ACC112 (cell line): Measurements from ENCODE around the gene MAP3K5.

ENCODE experiments used
- H2AFZ ChIP-seq: fragments of 200-600 bp; sonication (generic); one replicate; pipeline ENCODE4 v1.6.0; 2017; ENCODE audit warnings: antibody characterized with exemption, low read length; ENCODE audit not compliant: unreplicated experiment
- H3K27ac ChIP-seq: fragments of 200-600 bp; sonication (generic); 2 replicates; pipeline ENCODE4 v1.5.1; 2014; ENCODE audit warnings: low read depth, mild to moderate bottlenecking, antibody characterized with exemption, low read length, moderate library complexity
- H3K27me3 ChIP-seq: fragments of 200-600 bp; sonication (generic); 2 replicates; pipeline ENCODE4 v1.6.1; 2014; ENCODE audit warnings: mild to moderate bottlenecking, antibody characterized with exemption, low read length, moderate library complexity, mixed read lengths; ENCODE audit not compliant: insufficient read depth
- H3K36me3 ChIP-seq: fragments of 200-600 bp; sonication (generic); 2 replicates; pipeline ENCODE4 v1.6.1; 2016; ENCODE audit warnings: mild to moderate bottlenecking, antibody characterized with exemption, low read length, moderate library complexity, mixed read lengths; ENCODE audit not compliant: insufficient read depth
- H3K4me1 ChIP-seq: fragments of 200-600 bp; sonication (generic); one replicate; pipeline ENCODE4 v1.6.1; 2016; ENCODE audit warnings: low read length, mixed read lengths; ENCODE audit not compliant: insufficient read depth, unreplicated experiment, control insufficient read depth
- H3K4me3 ChIP-seq: fragments of 200-600 bp; sonication (generic); 2 replicates; pipeline ENCODE4 v1.5.1; 2014; ENCODE audit warnings: mild to moderate bottlenecking, low read depth, low read length
- H3K79me2 ChIP-seq: fragments of 200-600 bp; sonication (generic); one replicate; pipeline ENCODE4 v1.6.0; 2016; ENCODE audit warnings: low read length; ENCODE audit not compliant: control insufficient read depth, unreplicated experiment, insufficient read depth

MAP3K5 gene

DNA sequence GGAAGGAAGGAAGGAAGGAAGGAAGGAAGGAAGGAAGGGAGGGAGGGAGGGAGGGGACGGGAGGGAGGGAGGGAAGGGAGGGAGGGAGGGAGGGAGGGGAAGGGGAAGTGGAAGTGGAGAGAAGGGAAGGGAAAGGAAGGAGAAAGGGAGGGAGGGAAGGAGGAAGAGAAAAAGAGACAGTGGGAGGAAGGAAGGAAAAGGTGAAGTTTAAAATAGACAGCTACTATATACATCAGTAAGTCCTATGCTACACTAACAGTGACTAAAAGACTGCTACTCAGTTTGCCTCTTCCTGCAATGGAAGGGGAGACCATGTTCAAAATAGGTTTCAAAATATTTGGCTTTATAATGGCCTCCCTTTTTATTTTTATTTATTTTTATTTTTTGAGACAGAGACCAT is 22.5 kb downstream of the MAP3K5 start:
- H3K4me1 ChIP-seq = peaks cover 21% of the 10 kb centered on the region
- H3K27ac ChIP-seq = no peak overlapping the region
- no peaks in the 10 kb centered on the region for H3K27me3 ChIP-seq
- no peak overlapping the region for H2AFZ ChIP-seq
- no peaks in the 10 kb centered on the region for H3K36me3 ChIP-seq
- H3K79me2 ChIP-seq = peaks cover 36% of the 10 kb centered on the region
- H3K4me3 ChIP-seq = no peak overlapping the region

GRCh38 chr6:136769124-136769523 is 23.2 kb downstream of the MAP3K5 start:
- H3K27ac ChIP-seq = no peak overlapping the region
- H3K36me3 ChIP-seq = no peaks in the 10 kb centered on the region
- H3K79me2 ChIP-seq = peaks cover 34% of the 10 kb centered on the region
- H2AFZ ChIP-seq = no peak overlapping the region
- peaks cover 15% of the 10 kb centered on the region for H3K4me1 ChIP-seq
- H3K4me3 ChIP-seq = no peak overlapping the region
- H3K27me3 ChIP-seq = no peaks in the 10 kb centered on the region

GRCh38 chr6:136767570-136768309 is 24.5 kb downstream of the MAP3K5 start:
- Histone ChIP-seq H3K4me1 (peaks cover 11% of the 10 kb centered on the region), H3K27ac (no peak overlapping the region), H2AFZ (no peak overlapping the region), H3K79me2 (peaks cover 31% of the 10 kb centered on the region), H3K27me3 (no peaks in the 10 kb centered on the region), H3K36me3 (no peaks in the 10 kb centered on the region), H3K4me3 (no peak overlapping the region)

- Histone ChIP-seq H3K79me2 (peaks cover 32% of the 10 kb centered on the region), H3K27me3 (no peaks in the 10 kb centered on the region), H3K27ac (no peak overlapping the region), H3K4me1 (peaks cover 15% of the 10 kb centered on the region), H3K4me3 (no peak overlapping the region), H3K36me3 (no peaks in the 10 kb centered on the region), H2AFZ (no peak overlapping the region)
Measured at GRCh38 chr6:136767103-136767502, 25.2 kb downstream of the MAP3K5 start.

DNA sequence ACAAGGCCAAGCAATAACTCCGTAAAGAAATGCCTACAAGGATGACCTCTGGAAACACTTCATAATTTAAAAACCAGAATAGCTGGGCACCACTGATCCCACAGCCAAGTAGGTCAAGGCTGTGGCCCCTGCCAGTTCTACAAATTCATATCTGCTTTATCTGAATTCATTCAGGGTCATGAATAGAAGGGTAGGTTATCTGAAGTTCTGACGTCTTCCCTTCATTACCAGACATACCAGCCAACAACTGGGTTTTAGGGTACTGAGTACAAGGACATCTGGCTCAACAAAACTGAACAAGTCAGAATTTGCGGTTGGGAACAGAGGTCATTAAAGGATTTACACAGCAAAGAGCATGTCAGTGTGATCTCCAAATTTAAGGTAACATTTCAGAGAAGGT is 26.0 kb downstream of the MAP3K5 start:
- H3K4me1 ChIP-seq = peaks cover 23% of the 10 kb centered on the region
- no peak overlapping the region for H3K27ac ChIP-seq
- H3K4me3 ChIP-seq = no peak overlapping the region
- no peak overlapping the region for H2AFZ ChIP-seq
- H3K36me3 ChIP-seq = no peaks in the 10 kb centered on the region
- H3K79me2 ChIP-seq = peaks cover 32% of the 10 kb centered on the region
- no peaks in the 10 kb centered on the region for H3K27me3 ChIP-seq

DNA sequence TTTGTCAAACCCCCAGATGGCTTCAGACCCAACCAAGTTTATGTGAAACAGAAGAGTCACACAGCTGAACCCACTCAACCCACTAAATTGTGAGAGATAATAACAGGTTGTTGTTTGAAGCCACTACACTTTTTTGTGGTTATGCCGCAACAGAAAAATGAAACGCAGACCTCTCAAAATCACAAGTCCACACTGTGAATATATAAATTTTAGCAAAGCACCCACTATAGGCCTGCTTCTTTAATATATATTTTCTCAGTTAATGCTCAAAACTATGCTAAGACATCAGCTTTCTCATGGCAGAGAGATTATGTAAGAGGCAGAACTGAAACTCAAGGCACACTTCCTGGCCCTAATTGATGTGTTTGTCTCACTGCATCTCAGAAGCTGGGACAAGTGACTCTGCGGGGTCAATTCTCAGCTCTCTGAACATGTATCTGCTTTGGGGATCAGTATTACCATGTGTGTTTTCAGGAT is 27.7 kb downstream of the MAP3K5 start:
- Histone ChIP-seq H3K4me3 (no peak overlapping the region), H3K27me3 (no peaks in the 10 kb centered on the region), H3K27ac (no peak overlapping the region), H3K79me2 (peaks cover 32% of the 10 kb centered on the region), H2AFZ (no peak overlapping the region), H3K4me1 (peaks cover 28% of the 10 kb centered on the region), H3K36me3 (no peaks in the 10 kb centered on the region)

- Histone ChIP-seq H3K4me1 (peaks cover 28% of the 10 kb centered on the region), H3K36me3 (no peaks in the 10 kb centered on the region), H3K27me3 (no peaks in the 10 kb centered on the region), H3K4me3 (no peak overlapping the region), H3K27ac (no peak overlapping the region), H3K79me2 (peaks cover 32% of the 10 kb centered on the region), H2AFZ (no peak overlapping the region)
Measured at GRCh38 chr6:136763716-136764516, 28.4 kb downstream of the MAP3K5 start.

- H3K27ac ChIP-seq = no peak overlapping the region
- peaks cover 32% of the 10 kb centered on the region for H3K79me2 ChIP-seq
Measured at GRCh38 chr6:136763255-136763654, 29.0 kb downstream of the MAP3K5 start.

DNA sequence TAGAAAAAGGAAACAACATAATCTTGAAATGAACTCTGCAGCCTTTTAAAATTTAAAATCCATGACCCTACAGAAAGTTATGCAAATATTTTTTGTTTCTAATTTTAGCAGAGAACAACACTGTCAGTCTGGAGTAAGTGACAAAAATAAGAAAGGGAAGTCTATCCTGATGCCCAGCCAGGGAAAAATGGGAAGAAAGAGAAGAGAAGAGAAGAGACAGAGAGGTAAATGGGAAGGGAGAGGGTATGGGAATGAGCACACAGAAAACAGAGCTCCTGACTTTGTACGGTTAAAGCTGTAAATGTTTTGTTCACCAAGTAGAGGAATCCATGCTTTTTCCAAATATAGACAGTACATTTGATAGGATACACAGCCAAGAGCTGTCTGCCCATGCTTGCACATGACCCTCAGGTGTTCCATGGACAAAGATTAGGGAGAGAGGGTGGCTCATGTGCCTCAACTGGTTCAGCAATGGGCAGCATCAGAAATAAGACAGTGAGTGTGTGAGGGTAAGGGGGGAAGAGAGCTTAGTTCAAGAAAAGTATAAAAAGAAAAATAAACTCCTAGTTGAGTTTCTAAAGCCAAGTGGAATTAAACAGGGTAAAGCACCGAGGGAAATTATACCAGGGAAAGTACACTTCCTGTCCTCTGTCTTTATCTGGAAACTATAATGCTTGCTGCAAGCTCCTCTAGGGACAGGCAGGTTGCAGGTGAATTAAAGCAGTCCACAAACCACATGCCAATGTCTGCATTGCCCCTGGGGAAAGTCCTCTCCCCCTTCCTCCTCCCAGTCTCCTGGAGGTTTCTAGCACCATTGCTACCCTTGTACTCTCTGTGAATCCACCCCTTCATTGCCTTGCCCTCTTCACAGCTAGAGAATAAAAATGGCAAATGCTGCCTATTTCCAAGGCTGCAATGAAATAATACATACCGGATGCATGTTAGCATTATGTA is 30.0 kb downstream of the MAP3K5 start:
- peaks cover 32% of the 10 kb centered on the region for H3K79me2 ChIP-seq
- no peaks in the 10 kb centered on the region for H3K27me3 ChIP-seq
- H2AFZ ChIP-seq = no peak overlapping the region
- H3K36me3 ChIP-seq = no peaks in the 10 kb centered on the region
- H3K4me1 ChIP-seq = peaks cover 21% of the 10 kb centered on the region
- H3K4me3 ChIP-seq = peak overlapping the region; percentile 33
- no peak overlapping the region for H3K27ac ChIP-seq

More at GRCh38 chr6:136763255-136763654, 29.0 kb downstream of the MAP3K5 start:
- peaks cover 28% of the 10 kb centered on the region for H3K4me1 ChIP-seq
- no peak overlapping the region for H2AFZ ChIP-seq
- H3K27me3 ChIP-seq = no peaks in the 10 kb centered on the region
- no peak overlapping the region for H3K4me3 ChIP-seq
- H3K36me3 ChIP-seq = no peaks in the 10 kb centered on the region

DNA sequence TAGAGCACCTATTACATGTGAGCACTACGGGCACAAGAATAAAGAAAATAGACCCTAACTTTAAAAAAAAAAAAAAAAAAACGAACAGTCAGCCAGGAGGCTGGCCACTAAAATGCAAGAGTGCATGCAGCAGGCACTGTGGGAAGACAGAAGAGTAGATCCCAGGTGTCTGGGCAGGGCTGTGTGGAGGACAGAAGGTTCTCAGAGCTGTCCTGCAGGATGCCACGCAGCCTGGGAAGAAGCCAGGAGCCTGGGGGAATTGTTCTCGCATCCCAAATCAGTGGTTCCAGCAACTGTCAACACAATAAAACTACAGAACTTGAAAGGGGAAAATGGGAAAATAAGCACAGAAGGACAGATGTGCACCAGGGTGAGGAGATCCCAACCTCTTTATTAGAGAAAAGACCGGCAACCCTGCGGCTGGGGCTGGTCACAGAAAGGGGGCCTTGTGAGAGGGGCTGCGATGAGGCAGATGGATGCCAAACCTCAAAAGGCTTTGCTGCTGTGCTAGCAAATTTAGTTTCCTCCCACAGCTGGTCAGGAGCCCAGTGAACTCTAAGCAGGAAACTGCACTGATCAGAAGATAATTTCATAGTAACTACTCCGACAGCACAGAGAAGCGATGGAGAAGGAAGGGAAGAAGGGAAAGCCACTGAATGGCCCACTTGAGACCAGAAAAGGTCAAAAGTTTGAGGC is 30.9 kb downstream of the MAP3K5 start:
- Histone ChIP-seq H3K27ac (no peak overlapping the region), H2AFZ (no peak overlapping the region), H3K36me3 (no peaks in the 10 kb centered on the region), H3K27me3 (no peaks in the 10 kb centered on the region), H3K4me3 (peak overlapping the region; percentile 42), H3K4me1 (peaks cover 19% of the 10 kb centered on the region), H3K79me2 (peaks cover 29% of the 10 kb centered on the region)
